ENCODE measurements around the gene ZNF100. TPM values are rescaled to one million over a fixed set of nuclear protein-coding genes. Genes with fewer than 3 reads are reported as not detected.

ZNF100 gene
- total RNA-seq, 1 experiment from 2014 or later = 37.2 TPM

- Histone ChIP-seq H3K4me2 (ENCODE audit: low read depth, low read length, poor library complexity, severe bottlenecking) (no peak overlapping the region), H2AFZ (ENCODE audit: low read length) (no peak overlapping the region)
- DNase-seq = peak; percentile 76
Measured at GRCh38 chr19:21698215-21698614, 69.2 kb downstream of the ZNF100 start.

GRCh38 chr19:21697698-21698097, 69.7 kb downstream of the ZNF100 start:
- Histone ChIP-seq H3K4me1 (ENCODE audit: low read length) (no peaks in the 10 kb centered on the region), H3K4me2 (ENCODE audit: low read depth, low read length, poor library complexity, severe bottlenecking) (no peak overlapping the region), H3K36me3 (ENCODE audit: insufficient read depth, low read length) (no peaks in the 10 kb centered on the region), H3K79me2 (ENCODE audit: low read length) (no peaks in the 10 kb centered on the region), H3K27me3 (ENCODE audit: low read length) (no peaks in the 10 kb centered on the region), H2AFZ (ENCODE audit: low read length) (no peak overlapping the region), H3K9ac (ENCODE audit: low read length) (no peak overlapping the region), H3K4me3 (ENCODE audit: low read length) (no peak overlapping the region), H4K20me1 (ENCODE audit: insufficient read depth, low read depth, low read length) (no peaks in the 10 kb centered on the region), H3K9me2 (replicated peaks; ENCODE audit: insufficient read depth, low read length) (no peaks in the 10 kb centered on the region), H3K9me3 (ENCODE audit: low read length) (no peaks in the 10 kb centered on the region), H3K27ac (ENCODE audit: low read length) (no peak overlapping the region)
- DNase-seq = no peak

More at GRCh38 chr19:21698215-21698614, 69.2 kb downstream of the ZNF100 start:
- Histone ChIP-seq H3K9ac (ENCODE audit: low read length) (no peak overlapping the region), H4K20me1 (ENCODE audit: insufficient read depth, low read depth, low read length) (no peaks in the 10 kb centered on the region), H3K79me2 (ENCODE audit: low read length) (no peaks in the 10 kb centered on the region), H3K9me2 (replicated peaks; ENCODE audit: insufficient read depth, low read length) (no peaks in the 10 kb centered on the region), H3K27me3 (ENCODE audit: low read length) (no peaks in the 10 kb centered on the region), H3K4me1 (ENCODE audit: low read length) (no peaks in the 10 kb centered on the region), H3K27ac (ENCODE audit: low read length) (no peak overlapping the region), H3K36me3 (ENCODE audit: insufficient read depth, low read length) (no peaks in the 10 kb centered on the region), H3K9me3 (ENCODE audit: low read length) (no peaks in the 10 kb centered on the region), H3K4me3 (ENCODE audit: low read length) (no peak overlapping the region)

DNA sequence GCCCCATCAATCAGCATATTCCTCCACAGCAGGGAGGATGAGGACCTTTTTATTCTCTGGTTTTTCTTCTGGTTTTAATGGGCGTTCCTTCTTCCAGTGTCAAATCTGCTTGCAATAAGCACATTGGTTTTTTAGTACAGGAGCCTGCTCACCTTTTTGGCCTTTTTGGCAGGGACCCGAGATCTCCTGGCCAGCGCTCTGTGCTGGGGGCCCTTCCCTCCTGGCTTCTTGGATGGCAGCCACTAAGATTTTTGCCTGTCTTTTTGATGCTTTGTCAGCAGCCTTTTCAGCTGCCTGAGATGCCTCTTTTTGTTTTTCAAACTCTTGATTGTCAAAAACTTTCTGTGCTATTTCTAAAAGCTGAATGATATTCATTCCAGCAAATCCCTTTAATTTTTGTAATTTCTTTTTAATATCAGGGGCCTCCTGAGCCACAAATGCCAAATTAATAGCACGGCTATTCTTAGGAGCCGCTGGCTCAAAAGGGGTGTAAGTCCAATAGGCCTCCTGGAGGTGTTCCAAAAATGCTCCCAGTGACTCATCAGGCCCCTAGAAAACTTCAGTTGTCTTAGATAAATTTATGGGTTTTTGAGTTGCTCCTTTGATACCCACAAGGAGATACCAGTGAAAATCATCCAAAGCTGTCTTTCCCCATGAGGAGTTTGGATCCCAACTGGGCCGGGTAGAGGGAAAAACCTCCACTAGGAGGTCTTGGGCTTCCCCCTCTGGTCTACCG, 73.0 kb downstream of the ZNF100 start:
- no peak for DNase-seq
- H3K4me3 ChIP-seq (ENCODE audit: low read length) = no peak overlapping the region
- H3K9ac ChIP-seq (ENCODE audit: low read length) = no peak overlapping the region
- no peaks in the 10 kb centered on the region for H4K20me1 ChIP-seq (ENCODE audit: insufficient read depth, low read depth, low read length)
- H3K27me3 ChIP-seq (ENCODE audit: low read length) = no peaks in the 10 kb centered on the region
- no peak overlapping the region for H3K4me2 ChIP-seq (ENCODE audit: low read depth, low read length, poor library complexity, severe bottlenecking)
- no peak overlapping the region for H3K27ac ChIP-seq (ENCODE audit: low read length)
- H3K4me1 ChIP-seq (ENCODE audit: low read length) = no peaks in the 10 kb centered on the region
- H3K36me3 ChIP-seq (ENCODE audit: insufficient read depth, low read length) = no peaks in the 10 kb centered on the region
- no peaks in the 10 kb centered on the region for H3K9me3 ChIP-seq (ENCODE audit: low read length)
- no peak overlapping the region for H2AFZ ChIP-seq (ENCODE audit: low read length)
- no peaks in the 10 kb centered on the region for H3K79me2 ChIP-seq (ENCODE audit: low read length)
- H3K9me2 ChIP-seq (replicated peaks; ENCODE audit: insufficient read depth, low read length) = no peaks in the 10 kb centered on the region

GRCh38 chr19:21693399-21693798, 74.0 kb downstream of the ZNF100 start:
- DNase-seq = no peak
- H3K27me3 ChIP-seq (ENCODE audit: low read length) = no peaks in the 10 kb centered on the region
- no peak overlapping the region for H3K27ac ChIP-seq (ENCODE audit: low read length)
- H3K9me3 ChIP-seq (ENCODE audit: low read length) = no peaks in the 10 kb centered on the region
- H3K4me2 ChIP-seq (ENCODE audit: low read depth, low read length, poor library complexity, severe bottlenecking) = no peak overlapping the region
- H4K20me1 ChIP-seq (ENCODE audit: insufficient read depth, low read depth, low read length) = no peaks in the 10 kb centered on the region
- H3K4me1 ChIP-seq (ENCODE audit: low read length) = no peaks in the 10 kb centered on the region
- no peak overlapping the region for H3K4me3 ChIP-seq (ENCODE audit: low read length)
- H3K9ac ChIP-seq (ENCODE audit: low read length) = no peak overlapping the region
- H3K79me2 ChIP-seq (ENCODE audit: low read length) = no peaks in the 10 kb centered on the region
- no peak overlapping the region for H2AFZ ChIP-seq (ENCODE audit: low read length)
- no peaks in the 10 kb centered on the region for H3K9me2 ChIP-seq (replicated peaks; ENCODE audit: insufficient read depth, low read length)
- no peaks in the 10 kb centered on the region for H3K36me3 ChIP-seq (ENCODE audit: insufficient read depth, low read length)

DNA sequence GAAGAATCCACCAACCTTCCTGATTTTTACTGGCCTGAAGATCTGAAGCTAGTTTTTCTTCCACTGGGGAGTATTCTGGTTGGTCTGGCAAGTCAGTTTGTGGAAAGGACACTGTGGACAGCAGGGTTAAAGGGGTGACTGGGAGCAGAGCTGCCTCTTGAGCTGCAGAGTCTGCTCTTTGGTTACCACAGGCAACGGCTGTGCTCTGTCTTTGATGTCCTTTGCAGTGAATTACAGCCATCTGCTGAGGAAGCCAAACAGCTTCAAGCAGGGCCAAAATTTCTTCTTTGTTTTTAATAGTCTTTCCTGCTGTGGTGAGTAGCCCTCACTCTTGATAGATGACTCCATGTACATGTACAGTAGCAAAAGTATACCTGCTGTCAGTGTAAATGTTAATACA, 75.7 kb downstream of the ZNF100 start:
- Histone ChIP-seq H3K27me3 (ENCODE audit: low read length) (no peaks in the 10 kb centered on the region), H2AFZ (ENCODE audit: low read length) (no peak overlapping the region), H3K9ac (ENCODE audit: low read length) (no peak overlapping the region), H3K9me3 (ENCODE audit: low read length) (no peaks in the 10 kb centered on the region), H3K4me3 (ENCODE audit: low read length) (no peak overlapping the region), H3K4me2 (ENCODE audit: low read depth, low read length, poor library complexity, severe bottlenecking) (no peak overlapping the region), H3K9me2 (replicated peaks; ENCODE audit: insufficient read depth, low read length) (no peaks in the 10 kb centered on the region), H3K79me2 (ENCODE audit: low read length) (no peaks in the 10 kb centered on the region), H3K4me1 (ENCODE audit: low read length) (no peaks in the 10 kb centered on the region), H3K27ac (ENCODE audit: low read length) (no peak overlapping the region), H4K20me1 (ENCODE audit: insufficient read depth, low read depth, low read length) (no peaks in the 10 kb centered on the region), H3K36me3 (ENCODE audit: insufficient read depth, low read length) (no peaks in the 10 kb centered on the region)
- no peak for DNase-seq

DNA sequence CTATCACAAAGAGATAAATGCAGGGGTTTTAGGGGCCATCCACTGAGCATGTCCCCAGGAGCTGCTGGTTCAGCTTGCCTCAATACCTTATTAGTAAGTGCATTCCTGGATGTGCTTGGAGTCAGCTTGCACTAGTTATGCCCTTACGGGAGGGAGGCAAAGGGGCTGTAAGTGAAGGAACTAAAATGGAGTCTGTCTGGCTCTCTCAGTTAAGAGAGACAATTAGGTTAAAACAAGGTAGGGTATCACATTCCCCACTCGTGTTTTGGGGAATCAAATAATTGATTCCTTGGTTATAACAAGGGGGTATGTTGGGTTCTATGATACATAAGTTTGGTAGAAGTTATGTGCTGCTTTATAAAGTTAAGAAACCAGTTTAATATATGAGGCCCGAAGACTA, 78.9 kb downstream of the ZNF100 start:
- Histone ChIP-seq H3K79me2 (ENCODE audit: low read length) (no peaks in the 10 kb centered on the region), H3K27me3 (ENCODE audit: low read length) (no peaks in the 10 kb centered on the region), H3K4me2 (ENCODE audit: low read depth, low read length, poor library complexity, severe bottlenecking) (no peak overlapping the region), H2AFZ (ENCODE audit: low read length) (no peak overlapping the region), H3K27ac (ENCODE audit: low read length) (no peak overlapping the region), H3K9me2 (replicated peaks; ENCODE audit: insufficient read depth, low read length) (no peaks in the 10 kb centered on the region), H3K4me1 (ENCODE audit: low read length) (no peaks in the 10 kb centered on the region), H3K4me3 (ENCODE audit: low read length) (no peak overlapping the region), H3K36me3 (ENCODE audit: insufficient read depth, low read length) (no peaks in the 10 kb centered on the region), H4K20me1 (ENCODE audit: insufficient read depth, low read depth, low read length) (no peaks in the 10 kb centered on the region), H3K9ac (ENCODE audit: low read length) (no peak overlapping the region), H3K9me3 (ENCODE audit: low read length) (no peaks in the 10 kb centered on the region)
- DNase-seq = no peak

DNA sequence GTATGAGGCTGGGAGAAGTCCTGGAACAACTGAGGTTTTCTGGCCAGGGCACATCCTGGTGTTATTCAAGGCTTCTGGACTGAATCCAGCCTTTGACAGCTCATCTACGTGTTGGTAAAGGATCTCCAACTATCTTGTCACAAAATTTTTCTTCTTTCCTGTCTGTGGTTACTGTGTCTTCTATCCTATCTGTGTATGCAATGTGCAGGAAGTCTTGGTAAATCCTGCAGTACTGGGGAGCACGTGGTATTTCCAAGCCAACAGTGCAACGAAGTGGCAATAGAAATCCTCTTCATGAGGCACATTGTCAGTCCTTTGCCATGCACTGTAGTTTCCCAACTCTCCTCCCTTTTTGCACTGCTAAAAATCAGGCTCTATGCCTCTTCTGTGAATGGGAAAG, 86.7 kb downstream of the ZNF100 start:
- Histone ChIP-seq H3K4me2 (ENCODE audit: low read depth, low read length, poor library complexity, severe bottlenecking) (no peak overlapping the region), H3K36me3 (ENCODE audit: insufficient read depth, low read length) (no peaks in the 10 kb centered on the region), H3K9me3 (ENCODE audit: low read length) (no peaks in the 10 kb centered on the region), H3K9me2 (replicated peaks; ENCODE audit: insufficient read depth, low read length) (no peaks in the 10 kb centered on the region), H2AFZ (ENCODE audit: low read length) (no peak overlapping the region), H3K79me2 (ENCODE audit: low read length) (no peaks in the 10 kb centered on the region), H4K20me1 (ENCODE audit: insufficient read depth, low read depth, low read length) (no peaks in the 10 kb centered on the region), H3K27me3 (ENCODE audit: low read length) (no peaks in the 10 kb centered on the region), H3K4me1 (ENCODE audit: low read length) (no peaks in the 10 kb centered on the region), H3K9ac (ENCODE audit: low read length) (no peak overlapping the region), H3K27ac (ENCODE audit: low read length) (no peak overlapping the region), H3K4me3 (ENCODE audit: low read length) (no peak overlapping the region)
- no peak for DNase-seq

DNA sequence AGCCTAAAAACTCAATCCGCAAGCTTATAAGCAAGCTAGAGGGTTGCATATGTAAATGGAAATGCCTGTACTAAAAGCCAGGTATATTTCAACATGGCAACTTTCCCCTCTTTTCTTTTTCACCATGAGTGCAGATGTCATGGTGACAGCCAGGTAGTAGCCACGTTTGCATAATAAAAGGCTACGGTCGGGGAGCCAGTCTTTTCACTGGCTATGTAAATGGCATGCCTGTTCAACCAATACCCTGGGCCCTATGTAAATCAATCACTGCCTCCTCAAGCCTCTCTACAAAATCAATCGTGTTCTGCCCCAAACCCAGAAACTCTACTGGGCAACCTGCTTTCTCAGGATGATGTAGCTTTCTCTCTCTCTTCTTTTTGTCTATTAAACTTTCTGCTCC, 87.4 kb downstream of the ZNF100 start:
- DNase-seq = no peak
- Histone ChIP-seq H3K4me3 (ENCODE audit: low read length) (no peak overlapping the region), H3K9me2 (replicated peaks; ENCODE audit: insufficient read depth, low read length) (no peaks in the 10 kb centered on the region), H3K4me1 (ENCODE audit: low read length) (no peaks in the 10 kb centered on the region), H3K4me2 (ENCODE audit: low read depth, low read length, poor library complexity, severe bottlenecking) (no peak overlapping the region), H3K79me2 (ENCODE audit: low read length) (no peaks in the 10 kb centered on the region), H2AFZ (ENCODE audit: low read length) (no peak overlapping the region), H3K27me3 (ENCODE audit: low read length) (no peaks in the 10 kb centered on the region), H3K9ac (ENCODE audit: low read length) (no peak overlapping the region), H3K27ac (ENCODE audit: low read length) (no peak overlapping the region), H4K20me1 (ENCODE audit: insufficient read depth, low read depth, low read length) (no peaks in the 10 kb centered on the region), H3K9me3 (ENCODE audit: low read length) (no peaks in the 10 kb centered on the region), H3K36me3 (ENCODE audit: insufficient read depth, low read length) (no peaks in the 10 kb centered on the region)
